Osteoblast (primary cell): ENCODE measurements around the gene STARD4. TPM values are rescaled to one million over a fixed set of nuclear protein-coding genes. Genes with fewer than 3 reads are reported as not detected.
A peak's percentile ranks its signal among the peaks of the same experiment; 100 is the strongest.

Experiments used
- DNase-seq: peaks from one replicate; pipeline ENCODE4 v3.0.0; 2011; ENCODE audit warnings: low spot score, mixed read lengths; ENCODE audit not compliant: insufficient read length; ENCODE audit errors: missing footprints
- H2AFZ ChIP-seq: 2 replicates; pipeline ENCODE4 v1.6.0; 2011; ENCODE audit warnings: mild to moderate bottlenecking, low read length
- H3K27ac ChIP-seq: 2 replicates; pipeline ENCODE4 v1.5.1; 2011; ENCODE audit warnings: mild to moderate bottlenecking, low read depth, low read length, moderate library complexity
- H3K27me3 ChIP-seq: 2 replicates; pipeline ENCODE4 v1.6.0; 2012; ENCODE audit warnings: mild to moderate bottlenecking, control low read depth, inconsistent platforms, low read length, moderate library complexity; ENCODE audit not compliant: insufficient read depth
- H3K36me3 ChIP-seq: 2 replicates; pipeline ENCODE4 v1.5.1; 2011; ENCODE audit warnings: mild to moderate bottlenecking, low read length, control low read depth, moderate library complexity; ENCODE audit not compliant: insufficient read depth
- H3K4me1 ChIP-seq: 2 replicates; pipeline ENCODE4 v1.5.1; 2011; ENCODE audit warnings: mild to moderate bottlenecking, low read length, control low read depth, moderate library complexity; ENCODE audit not compliant: insufficient read depth
- H3K4me2 ChIP-seq: 2 replicates; pipeline ENCODE4 v1.6.0; 2011; ENCODE audit warnings: mild to moderate bottlenecking, low read length; ENCODE audit not compliant: insufficient read depth
- H3K4me3 ChIP-seq: fragments of 200-600 bp; sonication (generic); 3 replicates; pipeline ENCODE4 v1.5.1; 2012; ENCODE audit warnings: mild to moderate bottlenecking, low read length, inconsistent platforms; ENCODE audit not compliant: insufficient read depth
- H3K79me2 ChIP-seq: 2 replicates; pipeline ENCODE4 v1.6.0; 2012; ENCODE audit warnings: mild to moderate bottlenecking, low read length, control low read depth, inconsistent platforms; ENCODE audit not compliant: insufficient read depth
- H3K9me3 ChIP-seq: 2 replicates; pipeline ENCODE4 v1.5.1; 2011; ENCODE audit warnings: low read depth, low read length, control low read depth
- H4K20me1 ChIP-seq: 2 replicates; pipeline ENCODE4 v1.6.0; 2012; ENCODE audit warnings: mild to moderate bottlenecking, low read length, control low read depth; ENCODE audit not compliant: insufficient read depth
- CTCF ChIP-seq: IDR thresholded peaks from 2 replicates; pipeline ENCODE4 v1.5.1; 2011; ENCODE audit warnings: mild to moderate bottlenecking, low read depth, low read length, moderate library complexity; ENCODE audit errors: extremely low read depth
- total RNA-seq: library from RNA; depleted of rRNA; stranded (reverse); fragments of >200 nt; gene quantifications from 2 replicates; pipeline ENCODE4 v1.2.3, GENCODE V29; 2012

STARD4 gene
- total RNA-seq, 1 donor = 106 TPM

GRCh38 chr5:111454776-111455175, 57.6 kb downstream of the STARD4 start:
- no peak overlapping the region for H3K4me2 ChIP-seq

GRCh38 chr5:111454198-111454622, 58.1 kb downstream of the STARD4 start:
- Histone ChIP-seq H3K4me1 (peaks cover 14% of the 10 kb centered on the region), H3K27me3 (peaks cover 4% of the 10 kb centered on the region), H3K4me3 (no peak overlapping the region), H3K4me2 (no peak overlapping the region), H3K79me2 (no peaks in the 10 kb centered on the region), H2AFZ (no peak overlapping the region), H3K36me3 (no peaks in the 10 kb centered on the region), H3K9me3 (no peaks in the 10 kb centered on the region), H3K27ac (no peak overlapping the region), H4K20me1 (no peaks in the 10 kb centered on the region)
- no peak for TF ChIP-seq CTCF
- DNase-seq = peak; percentile 11

More at GRCh38 chr5:111454776-111455175, 57.6 kb downstream of the STARD4 start:
- Histone ChIP-seq H3K4me1 (peaks cover 14% of the 10 kb centered on the region), H3K79me2 (no peaks in the 10 kb centered on the region), H3K27ac (no peak overlapping the region), H3K4me3 (no peak overlapping the region), H3K36me3 (no peaks in the 10 kb centered on the region), H3K27me3 (peaks cover 4% of the 10 kb centered on the region), H4K20me1 (no peaks in the 10 kb centered on the region), H2AFZ (no peak overlapping the region), H3K9me3 (no peaks in the 10 kb centered on the region)
- no peak for TF ChIP-seq CTCF
- no peak for DNase-seq

GRCh38 chr5:111453747-111454146, 58.6 kb downstream of the STARD4 start:
- H3K9me3 ChIP-seq = no peaks in the 10 kb centered on the region
- DNase-seq = peak; percentile 48
- H3K27ac ChIP-seq = peak overlapping the region; percentile 78
- peaks cover 14% of the 10 kb centered on the region for H3K4me1 ChIP-seq
- peaks cover 4% of the 10 kb centered on the region for H3K27me3 ChIP-seq
- peak overlapping the region; percentile 62 for H3K4me2 ChIP-seq
- H3K79me2 ChIP-seq = no peaks in the 10 kb centered on the region
- no peak for TF ChIP-seq CTCF
- H2AFZ ChIP-seq = no peak overlapping the region
- H4K20me1 ChIP-seq = no peaks in the 10 kb centered on the region
- peak overlapping the region; percentile 25 for H3K4me3 ChIP-seq
- H3K36me3 ChIP-seq = no peaks in the 10 kb centered on the region

GRCh38 chr5:111453295-111453694, 59.0 kb downstream of the STARD4 start:
- DNase-seq = peak; percentile 21
- no peak for TF ChIP-seq CTCF
- H3K9me3 ChIP-seq = no peaks in the 10 kb centered on the region
- H2AFZ ChIP-seq = no peak overlapping the region
- H3K4me3 ChIP-seq = peak overlapping the region; percentile 25
- peak overlapping the region; percentile 78 for H3K27ac ChIP-seq
- no peaks in the 10 kb centered on the region for H3K36me3 ChIP-seq
- peak overlapping the region; percentile 62 for H3K4me2 ChIP-seq
- H3K79me2 ChIP-seq = no peaks in the 10 kb centered on the region
- peaks cover 14% of the 10 kb centered on the region for H3K4me1 ChIP-seq
- no peaks in the 10 kb centered on the region for H4K20me1 ChIP-seq
- H3K27me3 ChIP-seq = peaks cover 4% of the 10 kb centered on the region
